ENCODE measurements around the gene KCNH5. TPM values are rescaled to one million over a fixed set of nuclear protein-coding genes. Genes with fewer than 3 reads are reported as not detected.

The KCNH5 gene
- total RNA-seq, 1 experiment from 2014 or later: not detected

- no peak for DNase-seq (ENCODE audit: low spot score)
Observed at GRCh38 chr14:62674563-62675237, 370.6 kb downstream of the KCNH5 start.

GRCh38 chr14:62673014-62673755 is 372.1 kb downstream of the KCNH5 start:
- no peak for DNase-seq (ENCODE audit: low spot score)

GRCh38 chr14:62670526-62670925 is 374.7 kb downstream of the KCNH5 start:
- no peak for DNase-seq (ENCODE audit: low spot score)

- DNase-seq (ENCODE audit: low spot score): peak; percentile 5
Observed at GRCh38 chr14:62667421-62667914, 377.8 kb downstream of the KCNH5 start.

DNA sequence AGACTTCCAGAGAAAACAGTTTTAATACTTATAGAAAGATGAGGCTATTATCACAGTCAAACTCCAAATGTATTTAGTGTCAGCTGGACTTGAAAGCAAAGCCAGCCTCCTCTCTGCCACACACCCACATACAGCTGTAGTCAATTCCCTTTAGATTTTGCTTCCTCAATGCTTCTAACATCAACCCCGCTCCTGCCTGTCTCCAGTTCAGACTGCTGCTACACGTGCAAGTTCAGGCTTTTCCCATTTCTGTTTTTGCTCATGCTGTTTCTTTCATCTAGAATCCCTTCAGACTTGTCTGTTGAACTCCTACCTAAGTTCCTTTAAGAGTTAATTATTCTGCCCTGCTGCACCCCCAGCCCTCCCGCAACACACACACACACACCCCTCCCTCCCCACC is 380.0 kb downstream of the KCNH5 start:
- DNase-seq (ENCODE audit: low spot score): no peak

DNA sequence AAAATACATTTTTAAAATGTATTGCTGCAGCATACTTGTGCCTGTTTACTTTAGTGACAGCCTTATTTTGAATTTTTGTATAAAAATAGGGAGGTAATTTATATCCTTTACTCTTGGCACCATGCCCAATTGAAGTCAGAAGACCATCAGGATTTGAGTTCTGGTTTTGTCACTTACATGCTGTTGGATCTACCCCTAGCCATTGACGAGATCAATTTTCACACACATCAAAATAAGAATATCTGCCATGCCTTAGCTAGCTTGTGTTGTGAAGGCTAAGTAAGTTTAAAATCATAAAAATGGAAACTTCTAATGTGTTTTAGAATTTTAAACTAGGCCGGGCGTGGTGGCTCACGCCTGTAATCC is 381.8 kb downstream of the KCNH5 start:
- DNase-seq (ENCODE audit: low spot score): no peak

DNA sequence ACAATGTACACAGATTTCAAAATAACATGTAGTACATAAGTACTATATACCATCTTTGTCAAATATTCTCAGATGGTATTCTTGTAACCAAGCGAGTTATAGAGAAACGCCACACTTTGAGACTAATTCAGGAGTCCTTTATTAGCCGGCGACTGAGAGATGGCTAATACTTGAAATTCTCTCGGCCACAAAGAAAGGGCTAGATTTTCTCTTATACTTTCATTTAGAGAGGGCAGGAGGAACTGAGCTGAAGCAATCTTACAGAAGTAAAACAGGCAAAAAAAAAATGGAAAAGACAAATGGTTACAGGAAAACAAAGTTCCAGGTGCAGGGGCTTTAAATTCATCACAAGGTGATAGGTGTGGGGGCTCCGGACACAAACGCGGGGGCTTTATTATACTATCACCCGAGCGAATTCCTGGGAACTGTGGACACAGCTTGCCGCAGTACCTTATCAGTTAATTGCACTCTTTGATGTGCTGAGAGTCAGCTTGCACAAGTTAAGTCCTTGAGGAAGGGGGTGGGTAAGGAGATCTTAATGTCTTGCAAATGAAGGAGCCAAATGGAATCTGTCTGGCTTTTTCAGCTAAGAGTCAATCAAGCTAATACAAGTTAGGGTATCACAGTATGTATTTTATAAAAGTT is 382.3 kb downstream of the KCNH5 start:
- no peak for DNase-seq (ENCODE audit: low spot score)

DNA sequence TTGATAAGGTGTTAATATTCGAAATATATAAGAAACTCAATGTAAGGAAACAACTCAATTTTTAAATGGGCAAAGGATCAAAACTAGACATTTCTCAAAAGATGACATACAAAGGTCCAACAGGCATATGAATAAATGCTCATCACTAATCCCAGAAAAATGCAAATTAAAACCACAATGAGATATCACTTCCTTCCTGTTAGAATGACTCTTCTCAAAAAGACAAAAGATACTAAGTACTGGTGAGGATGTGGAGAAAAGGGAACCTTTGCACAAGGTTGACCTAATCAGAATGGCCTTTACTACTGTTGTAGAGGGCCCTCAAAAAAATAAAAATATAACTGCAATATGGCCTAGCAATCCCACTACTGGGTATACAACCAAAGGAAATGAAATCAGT is 383.4 kb downstream of the KCNH5 start:
- DNase-seq (ENCODE audit: low spot score): no peak

- no peak for DNase-seq (ENCODE audit: low spot score)
Observed at GRCh38 chr14:62658631-62659030, 386.6 kb downstream of the KCNH5 start.

- no peak for DNase-seq (ENCODE audit: low spot score)
Observed at GRCh38 chr14:62657376-62657775, 387.9 kb downstream of the KCNH5 start.

GRCh38 chr14:62655166-62655565 is 390.1 kb downstream of the KCNH5 start:
- DNase-seq (ENCODE audit: low spot score): no peak

GRCh38 chr14:62654641-62655040 is 390.6 kb downstream of the KCNH5 start:
- no peak for DNase-seq (ENCODE audit: low spot score)

Other genes with a start within 250 kb of the KCNH5 start
- gene RHOJ, start 159.0 kb upstream of the KCNH5 start, total RNA-seq (2014; rRNA removed; shearing (Covaris generic)): not detected in 2 replicates